ENCODE data around the gene ABCA9.
"Not testable (repeated sequence)": the region's sequence is repeated elsewhere in the genome, so short reads cannot be mapped to it uniquely, and the experiment has no call there.

Gene ABCA9

GRCh38 chr17:68955181-68955841 lies 105.4 kb downstream of the ABCA9 start, which contains the start of gene ABCA8:
ABCA8 (minus strand) TSS chr17:68955392; CDS start chr17:68942034, 13,358 bp downstream.
- Histone ChIP-seq H3K27me3 (ENCODE audit: control insufficient read depth, insufficient read depth, low read length) (no peaks in the 10 kb centered on the region), H3K4me2 (ENCODE audit: low read length) (no peak within 1 kb of the TSS), H2AFZ (no peak within 1 kb of the TSS), H3K27ac (no peak within 1 kb of the TSS), H3K4me1 (no peaks in the 10 kb centered on the region), H3K36me3 (ENCODE audit: control insufficient read depth, insufficient read depth, low read length) (no peaks in the 10 kb centered on the region), H3K79me2 (no peaks in the 10 kb centered on the region), H3K9me3 (ENCODE audit: control insufficient read depth, low read length) (no peaks in the 10 kb centered on the region), H3K4me3 (ENCODE audit: low read depth, low read length) (no peak within 1 kb of the TSS), H3K9ac (no peak within 1 kb of the TSS)
- TF ChIP-seq CTCF (IDR thresholded peaks at IDR 0.05), result no peak

- H3K27me3 ChIP-seq (ENCODE audit: control insufficient read depth, insufficient read depth, low read length), result no peaks in the 10 kb centered on the region
- no peaks in the 10 kb centered on the region for H3K79me2 ChIP-seq
- H3K9me3 ChIP-seq (ENCODE audit: control insufficient read depth, low read length), result no peaks in the 10 kb centered on the region
- no peak overlapping the region for H3K4me2 ChIP-seq (ENCODE audit: low read length)
- no peak overlapping the region for H3K27ac ChIP-seq
- no peak for TF ChIP-seq CTCF (IDR thresholded peaks at IDR 0.05)
- no peak overlapping the region for H3K4me3 ChIP-seq (ENCODE audit: low read depth, low read length)
- H3K36me3 ChIP-seq (ENCODE audit: control insufficient read depth, insufficient read depth, low read length), result no peaks in the 10 kb centered on the region
- no peak overlapping the region for H2AFZ ChIP-seq
- H3K9ac ChIP-seq, result no peak overlapping the region
- H3K4me1 ChIP-seq, result no peaks in the 10 kb centered on the region
These were observed 106.4 kb downstream of the ABCA9 start for GRCh38 chr17:68954146-68954896.

- Histone ChIP-seq H3K27ac (no peak overlapping the region), H3K36me3 (ENCODE audit: control insufficient read depth, insufficient read depth, low read length) (no peaks in the 10 kb centered on the region), H3K4me1 (no peaks in the 10 kb centered on the region), H3K4me2 (ENCODE audit: low read length) (no peak overlapping the region), H3K9ac (no peak overlapping the region), H3K4me3 (ENCODE audit: low read depth, low read length) (no peak overlapping the region), H3K9me3 (ENCODE audit: control insufficient read depth, low read length) (no peaks in the 10 kb centered on the region), H2AFZ (no peak overlapping the region), H3K79me2 (no peaks in the 10 kb centered on the region), H3K27me3 (ENCODE audit: control insufficient read depth, insufficient read depth, low read length) (no peaks in the 10 kb centered on the region)
- no peak for TF ChIP-seq CTCF (IDR thresholded peaks at IDR 0.05)
These were observed 107.3 kb downstream of the ABCA9 start for GRCh38 chr17:68953340-68953997.

- H3K36me3 ChIP-seq (ENCODE audit: control insufficient read depth, insufficient read depth, low read length), result no peaks in the 10 kb centered on the region
- H3K27ac ChIP-seq, result no peak overlapping the region
- H3K4me1 ChIP-seq, result no peaks in the 10 kb centered on the region
- no peaks in the 10 kb centered on the region for H3K9me3 ChIP-seq (ENCODE audit: control insufficient read depth, low read length)
- no peaks in the 10 kb centered on the region for H3K79me2 ChIP-seq
- no peak for TF ChIP-seq CTCF (IDR thresholded peaks at IDR 0.05)
- H3K4me2 ChIP-seq (ENCODE audit: low read length), result no peak overlapping the region
- no peak overlapping the region for H3K9ac ChIP-seq
- H2AFZ ChIP-seq, result no peak overlapping the region
- no peak overlapping the region for H3K4me3 ChIP-seq (ENCODE audit: low read depth, low read length)
- no peaks in the 10 kb centered on the region for H3K27me3 ChIP-seq (ENCODE audit: control insufficient read depth, insufficient read depth, low read length)
These were observed 110.0 kb downstream of the ABCA9 start for GRCh38 chr17:68950725-68951124.

- not testable (repeated sequence) for H3K4me3 ChIP-seq (ENCODE audit: low read depth, low read length); H2AFZ ChIP-seq; H3K27ac ChIP-seq; H3K27me3 ChIP-seq (ENCODE audit: control insufficient read depth, insufficient read depth, low read length); H3K9me3 ChIP-seq (ENCODE audit: control insufficient read depth, low read length); H3K9ac ChIP-seq; H3K36me3 ChIP-seq (ENCODE audit: control insufficient read depth, insufficient read depth, low read length); H3K79me2 ChIP-seq; H3K4me2 ChIP-seq (ENCODE audit: low read length); H3K4me1 ChIP-seq
These were observed 112.9 kb downstream of the ABCA9 start for GRCh38 chr17:68947868-68948267.

Measured in parathyroid adenoma (tissue), 2 donors.